ENCODE data around the gene KCNK13.
A peak's percentile ranks its signal among the peaks of the same experiment; 100 is the strongest.
"Not testable (repeated sequence)": the region's sequence is repeated elsewhere in the genome, so short reads cannot be mapped to it uniquely, and the experiment has no call there.

KCNK13 gene

DNA sequence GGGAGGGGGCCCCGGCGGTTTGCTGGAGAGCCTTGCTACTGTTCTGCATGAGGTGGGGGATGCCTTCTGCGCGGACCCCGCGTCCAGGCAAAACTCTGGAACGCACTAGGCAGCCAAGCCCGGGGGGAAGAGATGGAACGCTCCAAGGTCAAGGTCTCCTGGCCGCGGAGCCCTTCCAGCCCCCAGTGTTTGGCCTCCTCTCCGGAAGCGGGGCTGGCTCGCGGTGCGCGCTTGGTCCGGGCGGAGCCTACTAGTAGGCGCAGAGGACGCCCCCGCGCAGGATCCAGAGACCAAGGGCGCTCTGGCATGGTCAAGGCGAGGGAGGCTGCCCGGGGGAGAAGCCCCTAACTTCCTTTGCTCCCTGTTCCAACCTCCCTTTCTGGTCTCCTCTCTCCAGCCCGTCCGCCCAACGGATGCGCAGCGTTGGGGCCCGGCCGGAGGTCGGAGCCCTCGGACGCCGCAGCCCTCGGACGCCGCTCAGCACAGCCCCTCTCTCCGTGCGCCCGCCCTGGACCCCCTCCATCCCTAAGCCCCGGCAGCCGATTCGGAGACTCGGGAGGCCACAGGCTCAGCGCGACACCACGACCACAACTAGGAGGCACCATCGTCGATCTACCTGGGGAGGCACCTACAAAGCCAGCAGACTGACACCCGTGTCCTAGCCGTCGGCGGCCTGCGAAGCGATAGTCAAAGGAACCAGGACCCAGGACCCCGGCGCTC lies 669 bp upstream of the KCNK13 start:
- Histone ChIP-seq H3K27ac (ENCODE audit: low read depth, low read length) (no peak overlapping the region), H3K36me3 (ENCODE audit: insufficient read depth, low read length) (no peaks in the 10 kb centered on the region), H3K4me1 (ENCODE audit: insufficient read depth, low read length) (no peaks in the 10 kb centered on the region; the same call in 1 of the 2 replicates), H3K9me3 (ENCODE audit: insufficient read depth, low read depth, low read length) (no peaks in the 10 kb centered on the region), H3K27me3 (ENCODE audit: insufficient read depth, low read length) (peaks cover 81% of the 10 kb centered on the region), H3K4me3 (ENCODE audit: low read length) (peak overlapping the region; percentile 55), H3K9ac (ENCODE audit: low read depth, low read length) (no peak overlapping the region)
- WGBS, result under 1% methylated on average over 60 of the region's 60 CpGs

DNA sequence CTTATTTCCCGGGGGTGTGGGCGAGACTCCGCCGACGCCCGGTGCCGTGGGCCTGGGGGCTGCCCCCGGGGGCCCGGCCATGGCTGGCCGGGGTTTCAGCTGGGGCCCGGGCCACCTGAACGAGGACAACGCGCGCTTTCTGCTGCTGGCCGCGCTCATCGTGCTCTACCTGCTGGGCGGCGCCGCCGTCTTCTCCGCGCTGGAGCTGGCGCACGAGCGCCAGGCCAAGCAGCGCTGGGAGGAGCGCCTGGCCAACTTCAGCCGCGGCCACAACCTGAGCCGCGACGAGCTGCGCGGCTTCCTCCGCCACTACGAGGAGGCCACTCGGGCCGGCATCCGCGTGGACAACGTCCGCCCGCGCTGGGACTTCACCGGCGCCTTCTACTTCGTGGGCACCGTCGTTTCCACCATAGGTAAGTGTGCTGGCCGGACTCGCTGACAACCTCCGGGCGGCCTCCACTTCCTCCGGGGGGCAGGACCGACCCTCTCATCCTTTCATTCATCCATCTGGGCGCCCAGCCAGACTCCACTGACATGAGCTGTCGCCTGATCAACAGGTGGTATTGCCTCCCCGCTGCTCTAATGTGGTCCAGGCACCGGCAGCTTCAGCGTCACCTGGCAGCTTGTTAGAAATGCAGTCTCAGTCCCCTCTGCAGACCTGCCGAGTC lies 467 bp downstream of the KCNK13 start:
- Histone ChIP-seq H3K9ac (ENCODE audit: low read depth, low read length) (no peak overlapping the region), H3K27ac (ENCODE audit: low read depth, low read length) (no peak overlapping the region)
- WGBS, result under 1% methylated on average over 63 of the region's 63 CpGs

DNA sequence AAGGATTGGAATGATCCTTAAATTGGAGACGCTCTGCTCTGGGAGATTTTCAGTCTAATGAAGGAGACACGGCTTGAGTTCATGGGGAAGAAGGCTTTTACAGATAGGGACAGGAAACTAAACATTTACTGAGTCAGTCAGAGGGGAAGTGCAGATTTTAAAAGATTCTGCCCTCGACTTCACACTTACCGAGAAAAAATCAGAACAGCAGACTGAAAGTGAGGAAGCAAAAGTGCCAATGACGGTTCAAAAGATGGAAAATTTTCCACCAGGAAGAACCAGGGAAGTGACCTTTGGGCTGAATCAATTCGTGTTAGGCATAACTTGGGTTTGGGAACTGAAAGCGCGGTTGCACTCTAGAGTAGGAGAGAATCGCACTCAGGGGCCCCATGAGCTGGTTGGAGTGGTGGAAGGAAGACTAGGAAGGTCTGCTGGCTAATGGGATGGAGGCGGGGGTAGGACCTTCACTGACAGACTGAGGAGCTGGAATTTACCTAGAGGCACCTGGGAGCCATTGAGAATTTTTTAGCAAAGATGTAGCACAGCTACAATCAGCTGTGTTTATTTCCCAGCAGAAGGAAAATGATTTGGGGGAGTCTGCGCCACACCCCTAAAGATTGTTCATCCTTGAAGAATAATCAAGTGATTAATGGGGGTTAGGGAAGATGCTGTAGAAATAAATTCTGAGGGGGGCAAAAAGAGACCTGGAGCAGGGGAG lies 1.2 kb downstream of the KCNK13 start:
- no peak overlapping the region for H3K27ac ChIP-seq (ENCODE audit: low read depth, low read length)
- H3K4me3 ChIP-seq (ENCODE audit: low read length), result peak overlapping the region; percentile 55
- H3K36me3 ChIP-seq (ENCODE audit: insufficient read depth, low read length), result no peaks in the 10 kb centered on the region
- H3K9me3 ChIP-seq (ENCODE audit: insufficient read depth, low read depth, low read length), result no peaks in the 10 kb centered on the region
- H3K27me3 ChIP-seq (ENCODE audit: insufficient read depth, low read length), result peaks cover 79% of the 10 kb centered on the region
- no peak overlapping the region for H3K9ac ChIP-seq (ENCODE audit: low read depth, low read length)
- 37% methylated on average over 11 of the region's 11 CpGs for WGBS
- H3K4me1 ChIP-seq (ENCODE audit: insufficient read depth, low read length), result no peaks in the 10 kb centered on the region; the same call in 1 of the 2 replicates

More for the DNA sequence above, 467 bp downstream of the KCNK13 start:
- peaks cover 81% of the 10 kb centered on the region for H3K27me3 ChIP-seq (ENCODE audit: insufficient read depth, low read length)
- H3K36me3 ChIP-seq (ENCODE audit: insufficient read depth, low read length), result no peaks in the 10 kb centered on the region
- no peaks in the 10 kb centered on the region; the same call in 1 of the 2 replicates for H3K4me1 ChIP-seq (ENCODE audit: insufficient read depth, low read length)
- no peaks in the 10 kb centered on the region for H3K9me3 ChIP-seq (ENCODE audit: insufficient read depth, low read depth, low read length)
- peak overlapping the region; percentile 55 for H3K4me3 ChIP-seq (ENCODE audit: low read length)

DNA sequence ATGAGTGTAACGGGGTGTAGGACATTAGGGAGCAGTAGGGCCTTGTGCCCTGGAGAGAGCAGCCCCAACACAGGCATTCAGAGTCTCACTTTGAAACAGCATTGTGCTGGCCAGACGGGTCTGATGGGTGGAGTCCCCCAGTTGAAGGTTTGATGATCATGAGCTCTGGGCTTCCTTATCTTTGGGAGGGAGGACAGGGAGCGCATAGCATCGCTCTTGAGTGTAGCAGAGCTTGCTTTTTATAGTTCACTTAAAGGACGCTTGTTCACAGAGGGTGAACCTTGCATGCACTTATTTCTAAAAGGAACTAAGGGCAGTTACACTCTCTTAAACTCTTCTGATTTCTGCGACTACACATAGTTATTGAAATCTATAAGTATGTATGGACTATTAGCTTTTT lies 10.6 kb downstream of the KCNK13 start:
- H3K36me3 ChIP-seq (ENCODE audit: insufficient read depth, low read length), result no peaks in the 10 kb centered on the region
- 95% methylated on average over 5 of the region's 6 CpGs for WGBS
- H3K4me3 ChIP-seq (ENCODE audit: low read length), result no peak overlapping the region

DNA sequence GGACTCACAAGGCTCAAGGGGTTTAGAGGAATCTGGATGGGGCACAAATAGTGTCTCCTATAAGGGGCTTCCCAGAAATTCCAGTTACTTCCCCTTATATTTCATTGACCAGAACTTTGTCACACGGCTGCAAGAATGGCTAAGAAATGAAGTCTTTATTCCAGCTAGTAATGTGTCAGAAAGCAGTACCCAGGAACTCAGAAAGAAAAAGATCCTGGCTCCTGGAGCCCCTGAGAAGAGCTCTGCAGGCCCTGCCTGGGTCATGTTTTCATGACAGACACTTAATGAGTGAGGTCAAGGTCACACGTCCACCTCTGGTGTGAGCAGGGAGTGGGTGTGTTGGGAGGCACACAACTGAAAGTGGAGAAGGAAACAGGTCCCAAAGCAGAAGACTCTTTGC lies 17.8 kb downstream of the KCNK13 start:
- Histone ChIP-seq H3K9ac (ENCODE audit: low read depth, low read length) (no peak overlapping the region), H3K36me3 (ENCODE audit: insufficient read depth, low read length) (no peaks in the 10 kb centered on the region), H3K4me1 (ENCODE audit: insufficient read depth, low read length) (no peaks in the 10 kb centered on the region), H3K27me3 (ENCODE audit: insufficient read depth, low read length) (no peaks in the 10 kb centered on the region; the same call in 1 of the 2 replicates), H3K9me3 (ENCODE audit: insufficient read depth, low read depth, low read length) (no peaks in the 10 kb centered on the region), H3K4me3 (ENCODE audit: low read length) (no peak overlapping the region), H3K27ac (ENCODE audit: low read depth, low read length) (no peak overlapping the region)
- 94% methylated on average over 2 of the region's 2 CpGs for WGBS

More for the DNA sequence above, 10.6 kb downstream of the KCNK13 start:
- H3K4me1 ChIP-seq (ENCODE audit: insufficient read depth, low read length), result no peaks in the 10 kb centered on the region
- no peak overlapping the region for H3K9ac ChIP-seq (ENCODE audit: low read depth, low read length)
- H3K27ac ChIP-seq (ENCODE audit: low read depth, low read length), result no peak overlapping the region
- peaks cover 18% of the 10 kb centered on the region for H3K27me3 ChIP-seq (ENCODE audit: insufficient read depth, low read length)
- H3K9me3 ChIP-seq (ENCODE audit: insufficient read depth, low read depth, low read length), result no peaks in the 10 kb centered on the region

DNA sequence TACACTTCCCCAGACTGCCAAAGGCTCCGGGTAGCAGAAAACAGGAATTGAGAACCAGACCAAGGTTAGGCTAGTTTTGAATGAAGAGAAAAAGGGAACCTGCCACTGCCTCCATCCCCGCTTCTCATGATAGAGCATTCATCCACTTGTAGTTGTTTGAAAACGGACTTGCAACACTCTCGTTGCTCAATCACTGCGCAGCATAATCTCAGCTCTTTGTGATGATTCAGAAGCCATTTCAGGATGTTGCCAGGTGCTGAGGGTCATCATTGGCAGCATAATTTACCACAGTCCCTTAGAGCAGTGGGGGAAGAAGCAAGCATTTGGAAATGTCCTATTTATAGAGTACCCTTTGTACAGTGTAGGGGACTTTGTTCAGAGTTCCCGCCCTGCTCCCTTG lies 25.6 kb downstream of the KCNK13 start:
- WGBS, result 95% methylated on average over 6 of the region's 6 CpGs
- no peak overlapping the region for H3K27ac ChIP-seq (ENCODE audit: low read depth, low read length)
- H3K4me1 ChIP-seq (ENCODE audit: insufficient read depth, low read length), result 0 out of 2 replicates have a peak, but pooled peaks cover 5% of the 10 kb centered on the region
- H3K27me3 ChIP-seq (ENCODE audit: insufficient read depth, low read length), result no peaks in the 10 kb centered on the region; the same call in 1 of the 2 replicates
- H3K9ac ChIP-seq (ENCODE audit: low read depth, low read length), result no peak overlapping the region
- H3K36me3 ChIP-seq (ENCODE audit: insufficient read depth, low read length), result no peaks in the 10 kb centered on the region
- no peak overlapping the region for H3K4me3 ChIP-seq (ENCODE audit: low read length)
- H3K9me3 ChIP-seq (ENCODE audit: insufficient read depth, low read depth, low read length), result no peaks in the 10 kb centered on the region

DNA sequence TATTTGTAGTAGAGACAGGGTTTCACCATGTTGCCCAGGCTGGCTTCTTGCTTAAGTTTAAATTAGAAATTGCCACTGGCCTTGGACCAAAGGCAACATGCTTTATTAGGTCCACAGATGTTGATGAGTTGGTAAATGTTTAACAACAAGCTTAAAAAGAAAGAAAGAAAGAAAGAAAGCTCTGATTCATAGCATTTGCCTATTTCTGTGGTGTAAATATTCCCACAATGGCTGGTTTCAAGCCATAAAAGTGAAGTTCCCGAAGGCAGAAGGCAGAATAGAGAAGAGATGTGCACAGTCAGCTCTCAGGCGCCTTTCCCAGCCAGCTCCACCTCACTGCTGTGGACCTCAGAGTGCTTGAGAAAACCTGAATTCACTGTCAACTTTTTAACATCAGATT lies 26.4 kb downstream of the KCNK13 start:
- 91% methylated on average over 2 of the region's 2 CpGs for WGBS
- 0 out of 2 replicates have a peak, but pooled peaks cover 5% of the 10 kb centered on the region for H3K4me1 ChIP-seq (ENCODE audit: insufficient read depth, low read length)
- no peaks in the 10 kb centered on the region for H3K27me3 ChIP-seq (ENCODE audit: insufficient read depth, low read length)
- H3K4me3 ChIP-seq (ENCODE audit: low read length), result no peak overlapping the region
- no peak overlapping the region for H3K9ac ChIP-seq (ENCODE audit: low read depth, low read length)
- H3K9me3 ChIP-seq (ENCODE audit: insufficient read depth, low read depth, low read length), result no peaks in the 10 kb centered on the region
- no peak overlapping the region for H3K27ac ChIP-seq (ENCODE audit: low read depth, low read length)
- no peaks in the 10 kb centered on the region for H3K36me3 ChIP-seq (ENCODE audit: insufficient read depth, low read length)

DNA sequence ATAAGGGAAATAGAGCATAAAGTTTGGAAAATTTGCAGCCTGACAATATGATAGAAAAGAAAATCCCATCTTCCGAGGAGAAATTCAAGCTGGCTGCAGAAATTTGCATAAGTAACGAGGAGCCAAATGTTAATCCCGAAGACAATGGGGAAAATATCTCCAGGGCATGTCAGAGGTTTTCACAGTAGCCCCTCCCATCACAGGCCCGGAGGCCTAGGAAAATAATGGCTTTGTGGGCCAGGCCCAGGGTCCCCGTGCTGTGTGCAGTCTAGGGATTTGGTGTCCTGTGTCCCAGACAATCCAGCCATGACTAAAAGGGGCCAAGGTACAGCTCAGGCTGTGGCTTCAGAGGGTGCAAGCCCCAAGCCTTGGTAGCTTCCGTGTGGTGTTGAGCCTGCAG lies 27.7 kb downstream of the KCNK13 start:
- H3K27me3 ChIP-seq (ENCODE audit: insufficient read depth, low read length); H3K27ac ChIP-seq (ENCODE audit: low read depth, low read length); H3K9me3 ChIP-seq (ENCODE audit: insufficient read depth, low read depth, low read length); H3K36me3 ChIP-seq (ENCODE audit: insufficient read depth, low read length); H3K9ac ChIP-seq (ENCODE audit: low read depth, low read length); H3K4me3 ChIP-seq (ENCODE audit: low read length); H3K4me1 ChIP-seq (ENCODE audit: insufficient read depth, low read length): not testable (repeated sequence)
- 24% methylated on average over 6 of the region's 6 CpGs for WGBS

DNA sequence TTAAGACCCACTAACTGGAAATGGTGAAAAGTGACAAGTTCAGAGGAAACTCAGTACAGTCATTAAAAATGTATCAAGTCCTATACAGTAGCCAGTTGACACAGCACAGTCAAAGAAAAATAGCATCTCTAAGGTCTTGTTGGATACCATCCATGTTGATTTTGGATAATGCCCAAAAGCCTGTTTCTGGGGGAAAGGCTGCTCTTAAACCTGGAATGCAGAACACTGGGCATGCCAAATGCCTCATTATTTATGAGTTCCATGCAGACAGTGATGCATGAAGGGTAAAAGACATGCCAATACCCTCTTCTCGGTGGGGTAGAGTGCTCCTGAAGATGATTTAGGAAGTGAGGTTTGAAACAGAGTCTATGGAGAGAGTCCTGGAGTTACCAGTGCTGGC lies 29.6 kb downstream of the KCNK13 start:
- 92% methylated on average over 1 of the region's 1 CpG for WGBS

DNA sequence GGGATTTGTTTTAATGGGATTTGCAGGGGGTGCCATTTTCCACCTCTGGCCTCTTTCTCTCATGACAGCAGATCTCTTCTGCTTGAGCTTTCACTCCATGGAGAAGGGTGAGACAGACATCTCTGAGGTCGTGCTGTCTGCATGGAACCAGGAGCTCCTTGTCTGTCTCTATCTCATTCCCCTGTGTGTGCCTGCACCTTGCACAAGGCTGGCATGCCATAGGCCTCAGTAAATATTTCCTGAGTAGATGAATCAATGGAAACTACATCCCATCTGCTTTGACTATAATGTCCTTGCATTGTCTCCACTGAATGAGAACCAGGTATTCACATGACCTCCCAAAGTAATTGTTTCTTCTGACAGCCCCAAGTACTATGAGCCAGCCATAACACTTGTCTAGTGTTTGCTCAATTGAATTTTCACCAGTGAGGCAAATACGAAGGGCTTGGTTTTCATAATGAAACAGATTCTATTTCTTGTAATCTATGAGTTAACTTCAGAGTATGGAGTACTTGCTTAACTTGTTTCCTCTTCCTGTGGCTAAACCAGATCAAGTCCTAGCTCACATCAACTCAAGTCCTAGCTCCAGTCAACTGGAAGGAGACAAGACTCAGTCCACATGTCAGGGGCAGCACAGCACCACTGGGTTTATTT lies 32.3 kb downstream of the KCNK13 start:
- 98% methylated on average over 2 of the region's 2 CpGs for WGBS
- Histone ChIP-seq H3K27me3 (ENCODE audit: insufficient read depth, low read length) (no peaks in the 10 kb centered on the region), H3K27ac (ENCODE audit: low read depth, low read length) (no peak overlapping the region), H3K36me3 (ENCODE audit: insufficient read depth, low read length) (no peaks in the 10 kb centered on the region), H3K4me1 (ENCODE audit: insufficient read depth, low read length) (0 out of 2 replicates have a peak, but pooled peaks cover 4% of the 10 kb centered on the region), H3K9me3 (ENCODE audit: insufficient read depth, low read depth, low read length) (no peaks in the 10 kb centered on the region), H3K9ac (ENCODE audit: low read depth, low read length) (no peak overlapping the region), H3K4me3 (ENCODE audit: low read length) (no peak overlapping the region)

More for the DNA sequence above, 29.6 kb downstream of the KCNK13 start:
- H3K9me3 ChIP-seq (ENCODE audit: insufficient read depth, low read depth, low read length), result no peaks in the 10 kb centered on the region
- no peak overlapping the region for H3K9ac ChIP-seq (ENCODE audit: low read depth, low read length)
- no peaks in the 10 kb centered on the region for H3K36me3 ChIP-seq (ENCODE audit: insufficient read depth, low read length)
- H3K27ac ChIP-seq (ENCODE audit: low read depth, low read length), result no peak overlapping the region
- H3K27me3 ChIP-seq (ENCODE audit: insufficient read depth, low read length), result no peaks in the 10 kb centered on the region
- H3K4me3 ChIP-seq (ENCODE audit: low read length), result no peak overlapping the region
- H3K4me1 ChIP-seq (ENCODE audit: insufficient read depth, low read length), result 0 out of 2 replicates have a peak, but pooled peaks cover 5% of the 10 kb centered on the region

Data from HUES64 (cell line).